IPS-18c (cell line): ENCODE measurements around the gene ADGRF3.
"Not testable (repeated sequence)": the region's sequence is repeated elsewhere in the genome, so short reads cannot be mapped to it uniquely, and the experiment has no call there.

Experiments
- H3K4me3 ChIP-seq: 2 replicates; pipeline ENCODE4 v1.7.0; 2013; ENCODE audit warnings: low read depth, mild to moderate bottlenecking, low read length, moderate library complexity; ENCODE audit not compliant: insufficient read depth
- H3K9me3 ChIP-seq: one replicate; pipeline ENCODE4 v1.6.1; 2013; ENCODE audit warnings: mild to moderate bottlenecking, low read length, moderate library complexity; ENCODE audit not compliant: control insufficient read depth, insufficient read depth

Gene ADGRF3

GRCh38 chr2:26268670-26269385, 77.8 kb downstream of the ADGRF3 start:
- H3K9me3 ChIP-seq, H3K4me3 ChIP-seq: not testable (repeated sequence)

- H3K9me3 ChIP-seq = peaks cover 2% of the 10 kb centered on the region
- no peak overlapping the region for H3K4me3 ChIP-seq
These were observed 78.4 kb downstream of the ADGRF3 start for GRCh38 chr2:26268213-26268612.

GRCh38 chr2:26258836-26259235, 87.8 kb downstream of the ADGRF3 start:
- not testable (repeated sequence) for H3K4me3 ChIP-seq, H3K9me3 ChIP-seq
